Stomach (tissue), 4 donors: ENCODE results near the gene ORM1.

Source experiments
- CTCF ChIP-seq, 7 experiments: fragments of 450-650 bp in 4 of 7; fragments of 200-600 bp in 3 of 7; sonication (generic) in 3 of 7; IDR thresholded peaks; one replicate each; pipeline ENCODE4 v1.5.1; 2016 to 2019; ENCODE audit warnings: antibody characterized with exemption in 7 of 7, control low read depth in 2 of 7, mild to moderate bottlenecking in 1 of 7
- EP300 ChIP-seq: sonication (generic); formaldehyde crosslinking; IDR thresholded peaks from one replicate; pipeline ENCODE4 v1.6.1; 2017; ENCODE audit warnings: antibody characterized with exemption
- POLR2A ChIP-seq, 4 donors: fragments of 450-650 bp; IDR thresholded peaks; one replicate each; pipeline ENCODE4 v1.6.1; 2016; ENCODE audit warnings: antibody characterized with exemption in 4 of 4, control low read depth in 2 of 4, mild to moderate bottlenecking in 1 of 4, moderate library complexity in 1 of 4
- POLR2AphosphoS5 ChIP-seq, 3 donors: sonication (generic); formaldehyde crosslinking; IDR thresholded peaks; one replicate each; pipeline ENCODE4 v1.6.1; 2016; ENCODE audit warnings: antibody characterized with exemption in 3 of 3

- TF ChIP-seq EP300 (no peak), CTCF (IDR thresholded peaks at IDR 0.05) (no peak), POLR2AphosphoS5 (IDR thresholded peaks at IDR 0.05) (no peak), POLR2A (IDR thresholded peaks at IDR 0.05) (no peak)
These were observed 39.5 kb downstream of the ORM1 start for GRCh38 chr9:114362394-114362793.
